ENCODE data around the gene PDZD7. TPM values are rescaled to one million over a fixed set of nuclear protein-coding genes. Genes with fewer than 3 reads are reported as not detected.

The PDZD7 gene
- total and polyA plus RNA-seq, 2 donors (not counting 3 experiments of a cell fraction or from before 2014, with no cell fraction given): 0.41 to 1.6 TPM

DNA sequence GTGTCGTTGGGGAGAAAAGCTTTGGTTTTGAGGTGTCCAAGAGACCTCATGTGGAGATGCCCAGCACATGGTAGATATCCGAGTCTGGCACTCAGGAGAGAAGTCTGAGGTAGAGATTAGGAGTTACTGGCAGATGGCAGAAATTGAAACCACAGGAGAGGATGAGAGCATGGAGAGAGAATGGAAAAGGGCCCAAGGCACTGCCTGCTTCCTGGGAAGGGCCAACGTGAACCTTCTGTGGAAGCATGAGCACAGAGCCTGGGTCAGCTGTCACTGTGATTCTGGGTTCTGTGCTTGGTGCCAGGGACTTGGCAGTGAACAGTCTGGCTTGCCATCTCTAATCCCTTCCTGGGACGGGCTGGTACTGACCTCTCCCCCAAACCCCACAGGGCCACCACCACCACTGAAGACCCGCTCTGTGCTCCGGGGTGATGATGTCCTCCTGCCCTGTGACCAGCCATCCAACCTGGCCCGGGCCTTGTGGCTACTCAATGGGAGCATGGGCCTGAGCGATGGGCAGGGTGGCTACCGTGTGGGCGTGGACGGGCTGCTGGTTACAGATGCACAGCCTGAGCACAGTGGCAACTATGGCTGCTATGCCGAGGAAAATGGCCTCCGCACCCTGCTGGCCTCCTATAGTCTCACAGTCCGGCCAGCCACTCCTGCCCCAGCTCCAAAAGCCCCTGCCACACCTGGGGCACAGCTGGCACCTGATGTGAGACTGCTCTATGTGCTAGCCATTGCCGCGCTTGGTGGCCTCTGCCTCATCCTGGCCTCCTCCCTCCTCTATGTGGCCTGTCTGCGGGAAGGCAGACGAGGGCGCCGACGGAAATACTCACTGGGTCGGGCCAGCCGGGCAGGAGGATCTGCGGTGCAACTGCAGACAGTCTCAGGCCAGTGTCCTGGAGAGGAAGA is 47.8 kb downstream of the PDZD7 start:
- POLR2A ChIA-PET: no interaction called here
- Histone ChIP-seq H3K79me2 (ENCODE audit: control insufficient read depth, insufficient read depth, low read length) (peaks cover 8% of the 10 kb centered on the region), H3K9me3 (replicated peaks; ENCODE audit: control insufficient read depth, insufficient read depth, low read length) (no peaks in the 10 kb centered on the region), H4K20me1 (replicated peaks; ENCODE audit: control insufficient read depth, extremely low read depth, insufficient read depth, low read length) (no peaks in the 10 kb centered on the region), H3K27me3 (ENCODE audit: control insufficient read depth in 2 of 2, insufficient read depth in 2 of 2, low read length in 2 of 2) (no peaks in the 10 kb centered on the region), H2AFZ (ENCODE audit: low read depth, low read length) (no peak overlapping the region), H3K27ac (ENCODE audit: insufficient read depth, low read depth, low read length) (no peak overlapping the region), H3K4me3 (replicated peaks in 1 of 3; ENCODE audit: insufficient read depth in 1 of 3, low read depth in 1 of 3, low read length in 3 of 3) (no peak overlapping the region), H3K9me1 (replicated peaks; ENCODE audit: control insufficient read depth, extremely low read depth, insufficient read depth, low read length) (no peaks in the 10 kb centered on the region), H3K4me1 (ENCODE audit: control insufficient read depth, extremely low read depth, insufficient read depth, low read length) (peaks cover 10% of the 10 kb centered on the region), H3K4me2 (ENCODE audit: insufficient read depth, low read length) (no peak overlapping the region), H3K9ac (replicated peaks; ENCODE audit: extremely low read depth, insufficient read depth, low read length) (no peak overlapping the region), H3K36me3 (ENCODE audit: control insufficient read depth in 2 of 2, extremely low read depth in 1 of 2, insufficient read depth in 2 of 2, low read length in 2 of 2) (peaks cover 0 to 13% of the 10 kb centered on the region in 2 experiments)
- intact Hi-C loops (cut with micrococcal nuclease): no loop called here
- dilution Hi-C loops (cut with MboI; ENCODE audit: extremely low pct_ligation_motif_present, low sequenced_read_pairs): no loop called here
- TF ChIP-seq GATA2 (IDR thresholded peaks at IDR 0.05; ENCODE audit: insufficient read depth, insufficient read length, low read depth, low read length) (no peak), FOS (IDR thresholded peaks at IDR 0.05; ENCODE audit: borderline replicate concordance, insufficient read depth, low read length) (no peak), MYC (IDR thresholded peaks at IDR 0.05; ENCODE audit: low read depth, low read length) (no peak), JUN (IDR thresholded peaks at IDR 0.05; ENCODE audit: borderline replicate concordance, insufficient read depth, insufficient read length, low read depth) (no peak), POLR2A (IDR thresholded peaks at IDR 0.05; ENCODE audit: low read depth, low read length) (no peak), POLR2AphosphoS5 (IDR thresholded peaks at IDR 0.05; ENCODE audit: insufficient read depth, low read depth, low read length) (no peak), EZH2 (IDR thresholded peaks at IDR 0.05; ENCODE audit: borderline replicate concordance, low read depth, low read length, severe bottlenecking) (no peak)
- TF ChIP-seq, protein P1, sequence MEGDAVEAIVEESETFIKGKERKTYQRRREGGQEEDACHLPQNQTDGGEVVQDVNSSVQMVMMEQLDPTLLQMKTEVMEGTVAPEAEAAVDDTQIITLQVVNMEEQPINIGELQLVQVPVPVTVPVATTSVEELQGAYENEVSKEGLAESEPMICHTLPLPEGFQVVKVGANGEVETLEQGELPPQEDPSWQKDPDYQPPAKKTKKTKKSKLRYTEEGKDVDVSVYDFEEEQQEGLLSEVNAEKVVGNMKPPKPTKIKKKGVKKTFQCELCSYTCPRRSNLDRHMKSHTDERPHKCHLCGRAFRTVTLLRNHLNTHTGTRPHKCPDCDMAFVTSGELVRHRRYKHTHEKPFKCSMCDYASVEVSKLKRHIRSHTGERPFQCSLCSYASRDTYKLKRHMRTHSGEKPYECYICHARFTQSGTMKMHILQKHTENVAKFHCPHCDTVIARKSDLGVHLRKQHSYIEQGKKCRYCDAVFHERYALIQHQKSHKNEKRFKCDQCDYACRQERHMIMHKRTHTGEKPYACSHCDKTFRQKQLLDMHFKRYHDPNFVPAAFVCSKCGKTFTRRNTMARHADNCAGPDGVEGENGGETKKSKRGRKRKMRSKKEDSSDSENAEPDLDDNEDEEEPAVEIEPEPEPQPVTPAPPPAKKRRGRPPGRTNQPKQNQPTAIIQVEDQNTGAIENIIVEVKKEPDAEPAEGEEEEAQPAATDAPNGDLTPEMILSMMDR (IDR thresholded peaks at IDR 0.05; ENCODE audit: extremely low read depth in 1 of 2, insufficient read depth in 1 of 2, low read depth in 1 of 2, low read length in 2 of 2): no peak
- TF ChIP-seq, protein P2, sequence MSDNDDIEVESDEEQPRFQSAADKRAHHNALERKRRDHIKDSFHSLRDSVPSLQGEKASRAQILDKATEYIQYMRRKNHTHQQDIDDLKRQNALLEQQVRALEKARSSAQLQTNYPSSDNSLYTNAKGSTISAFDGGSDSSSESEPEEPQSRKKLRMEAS (IDR thresholded peaks at IDR 0.05; ENCODE audit: insufficient read depth, insufficient read length): no peak
- no peak for FAIRE-seq
- BruUV-seq (replicated peaks): no TSS peak
- CTCF ChIA-PET: interaction anchor here (0.6 to 0.9 kb wide), 2 partner anchors 31 to 47 kb away, joined by 3 read pairs; partner anchors contain the start of gene PDZD7
- no peak for DNase-seq (ENCODE audit: low read depth, low spot score)

Data from endothelial cell of umbilical vein (primary cell).